Erythroblast (primary cell): ENCODE measurements around the gene SPCS2.
"Not testable (repeated sequence)": the region's sequence is repeated elsewhere in the genome, so short reads cannot be mapped to it uniquely, and the experiment has no call there.

ENCODE experiments used
- GATA1 ChIP-seq: IDR thresholded peaks from 2 replicates; pipeline ENCODE4 v1.6.1; 2011; ENCODE audit warnings: low read depth, mild to moderate bottlenecking, control low read depth, low read length, moderate library complexity
- POLR2A ChIP-seq: IDR thresholded peaks from 2 replicates; pipeline ENCODE4 v1.6.1; 2011; ENCODE audit warnings: mild to moderate bottlenecking, low read length

DNA sequence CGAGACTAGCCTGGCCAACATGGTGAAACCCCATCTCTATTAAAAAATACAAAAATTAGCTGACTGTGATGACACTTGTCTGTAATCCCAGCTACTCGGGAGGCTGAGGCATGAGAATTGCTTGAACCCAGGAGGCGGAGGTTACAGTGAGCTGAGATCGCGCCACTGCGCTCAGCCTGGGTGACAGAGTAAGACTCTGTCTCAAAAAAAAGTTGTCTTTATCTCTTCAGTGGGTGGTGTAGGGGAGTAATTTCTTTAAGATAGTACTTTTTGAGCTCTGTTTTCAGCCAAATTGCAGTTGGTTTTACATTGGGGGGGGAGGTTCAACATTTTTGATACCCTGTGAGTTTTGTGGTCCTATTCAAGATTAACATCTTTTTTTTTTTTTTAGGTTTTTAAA lies 11.1 kb downstream of the SPCS2 start:
- not testable (repeated sequence) for TF ChIP-seq POLR2A, GATA1
